Fibroblast of lung (primary cell): ENCODE results near the gene B4GALT6.

Experiments used
- CTCF ChIP-seq, 2 donors: IDR thresholded peaks in 1 of 2; conservative IDR thresholded peaks in 1 of 2; 1 replicate in 1 of 2; 2 replicates in 1 of 2; pipeline ENCODE4 v1.5.1; 2011 to 2012; ENCODE audit warnings: low read length in 2 of 2, control low read depth in 1 of 2, inconsistent platforms in 1 of 2, low read depth in 1 of 2, mild to moderate bottlenecking in 1 of 2
- EZH2 ChIP-seq: IDR thresholded peaks from 2 replicates; pipeline ENCODE4 v1.5.1; 2012; ENCODE audit warnings: low read length, control low read depth, mild to moderate bottlenecking; ENCODE audit errors: missing control alignments

GRCh38 chr18:31592506-31593157, 91.7 kb downstream of the B4GALT6 start:
- TF ChIP-seq CTCF (conservative IDR thresholded peaks at IDR 0.05 in 1 of 2, IDR thresholded peaks at IDR 0.05 in 1 of 2; ENCODE audit: low read depth in 1 of 2, low read length in 2 of 2) (no peak), EZH2 (no peak)
